ENCODE data around the gene RAP1GDS1.
"Not testable (repeated sequence)": the region's sequence is repeated elsewhere in the genome, so short reads cannot be mapped to it uniquely, and the experiment has no call there.

Gene RAP1GDS1

DNA sequence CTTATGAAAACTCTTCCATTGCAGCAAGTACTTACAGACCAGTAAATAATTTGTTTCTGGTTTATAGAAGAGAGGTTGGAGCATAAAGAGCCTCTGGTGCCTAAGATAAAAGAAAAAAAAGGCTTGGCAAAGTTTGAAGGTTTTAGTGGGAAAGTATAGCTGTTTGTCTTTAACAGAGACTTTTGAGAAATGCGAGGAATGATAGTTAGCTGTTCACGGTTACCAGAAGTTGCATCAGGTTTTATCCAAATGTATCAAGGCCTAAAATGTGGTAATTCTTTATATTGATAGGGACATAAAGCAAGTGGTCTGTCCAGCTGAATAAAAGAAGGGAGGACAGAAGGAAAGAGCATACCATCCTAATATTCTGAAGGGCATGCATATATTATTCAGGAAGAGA lies 29.3 kb downstream of the RAP1GDS1 start:
- DNase-seq = no peak

DNA sequence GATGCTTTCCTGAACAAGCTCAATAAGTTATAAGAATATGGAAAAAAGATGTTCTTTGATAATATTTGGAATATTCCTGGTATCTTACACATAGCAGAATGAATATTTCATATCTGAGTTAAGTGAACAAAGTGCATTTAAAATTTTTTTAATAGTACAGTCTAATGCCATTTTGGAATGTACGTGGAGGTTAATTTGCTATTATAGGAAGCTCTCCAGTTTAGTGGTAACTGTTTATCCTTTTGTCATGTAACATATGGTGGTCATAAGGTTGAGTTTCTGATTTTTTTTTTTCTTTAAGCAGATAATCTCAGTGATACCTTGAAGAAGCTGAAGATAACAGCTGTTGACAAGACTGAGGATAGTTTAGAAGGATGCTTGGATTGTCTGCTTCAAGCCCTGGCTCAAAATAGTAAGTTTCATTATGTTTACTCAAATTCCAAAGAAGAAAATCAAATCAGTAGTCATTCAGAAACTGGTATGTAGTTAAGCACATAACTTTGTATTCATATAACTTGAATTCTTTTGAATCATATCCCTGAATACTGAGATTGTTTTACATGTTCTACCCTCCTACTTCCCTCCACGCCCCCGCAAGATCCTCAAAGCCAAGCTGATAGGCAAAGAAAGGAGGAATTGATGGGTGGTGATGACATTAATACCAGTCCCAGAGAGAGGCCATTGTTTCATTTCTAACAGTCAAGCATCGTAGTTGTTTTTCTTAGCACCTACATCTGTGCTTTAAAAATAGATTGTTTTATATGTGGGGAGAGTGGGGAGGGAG lies 32.1 kb downstream of the RAP1GDS1 start:
- DNase-seq = peak; percentile 41

DNA sequence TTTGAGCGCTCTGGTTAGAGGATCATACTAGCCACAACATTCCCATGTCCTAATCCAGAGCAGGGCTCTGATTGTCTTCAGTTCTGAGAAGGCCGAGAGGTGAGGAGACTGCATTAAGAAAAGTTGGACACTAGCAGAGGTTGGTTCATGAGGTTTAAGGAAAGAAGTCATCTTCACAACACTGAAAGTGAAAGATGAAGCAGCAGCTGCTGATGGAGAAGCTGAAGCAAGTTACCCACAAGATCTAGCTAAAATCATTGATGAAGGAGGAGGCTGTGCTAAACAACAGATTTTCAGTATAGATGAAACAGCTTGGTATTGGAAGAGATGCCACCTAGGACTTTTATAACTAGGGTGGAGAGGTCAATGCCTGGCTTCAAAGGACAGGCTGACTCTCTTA lies 36.8 kb downstream of the RAP1GDS1 start:
- no peak for DNase-seq

DNA sequence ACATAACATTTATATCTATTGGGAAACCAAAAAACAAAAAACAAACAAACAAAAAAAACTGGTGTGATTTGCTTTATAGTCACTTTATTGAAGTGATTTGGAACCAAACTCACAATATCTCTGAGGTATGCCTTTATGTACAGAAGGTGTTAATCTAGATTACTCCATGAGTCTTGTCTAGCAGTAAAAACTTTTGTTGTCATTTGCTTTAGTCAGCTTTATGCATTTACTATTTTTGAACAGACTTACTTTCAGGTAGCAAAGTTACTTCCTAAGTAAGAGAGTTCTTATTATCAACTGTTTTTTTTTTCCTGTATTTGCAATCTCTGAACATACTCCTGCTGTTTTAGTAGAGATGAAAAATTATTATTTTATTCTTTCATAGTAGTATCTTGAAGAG lies 39.5 kb downstream of the RAP1GDS1 start:
- no peak for DNase-seq

DNA sequence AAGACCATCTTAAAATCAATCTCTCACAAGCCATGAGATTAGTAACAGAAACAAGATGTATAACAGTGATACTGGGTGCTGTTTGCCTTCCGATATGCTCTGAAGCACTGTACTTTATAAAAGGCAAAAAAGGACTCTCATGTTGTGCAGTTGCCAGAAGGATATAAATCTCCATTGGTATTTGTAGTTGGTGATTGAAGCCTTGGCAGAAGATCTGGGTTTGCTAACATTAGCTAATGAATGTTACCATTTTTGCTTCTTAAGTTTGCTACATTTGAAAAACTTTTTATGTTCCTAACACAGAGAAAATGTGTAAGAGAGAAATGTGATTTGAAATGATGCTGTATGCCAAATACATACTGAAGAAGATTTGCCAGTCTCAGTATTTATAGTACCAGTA lies 44.4 kb downstream of the RAP1GDS1 start:
- DNase-seq = no peak

- DNase-seq = no peak
Observed at GRCh38 chr4:98310867-98311266, 49.7 kb downstream of the RAP1GDS1 start.

GRCh38 chr4:98311656-98312055 lies 50.5 kb downstream of the RAP1GDS1 start:
- DNase-seq = no peak

GRCh38 chr4:98314791-98315565 lies 53.8 kb downstream of the RAP1GDS1 start:
- no peak for DNase-seq

- no peak for DNase-seq
Observed at GRCh38 chr4:98318521-98318920, 57.3 kb downstream of the RAP1GDS1 start.

DNA sequence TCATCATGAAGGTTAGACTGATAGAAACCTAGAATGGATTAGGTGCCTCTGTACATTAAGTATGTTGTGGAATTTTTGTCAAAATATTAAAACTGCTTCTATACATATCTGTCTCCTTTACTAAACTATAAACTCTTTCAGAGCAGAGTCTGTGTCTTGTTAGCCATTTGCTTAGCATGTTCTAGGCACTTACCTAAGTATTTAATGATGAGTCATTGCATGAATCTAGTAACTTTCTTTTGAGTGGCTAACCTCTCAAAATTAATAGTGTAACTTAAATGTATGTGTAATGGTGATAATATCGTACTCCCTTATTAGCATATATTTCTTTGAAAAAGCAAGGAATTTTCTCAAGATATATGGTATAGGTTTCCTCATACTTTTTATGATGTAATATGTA lies 57.8 kb downstream of the RAP1GDS1 start:
- no peak for DNase-seq

- DNase-seq = no peak
Observed at GRCh38 chr4:98326168-98326567, 65.0 kb downstream of the RAP1GDS1 start.

DNA sequence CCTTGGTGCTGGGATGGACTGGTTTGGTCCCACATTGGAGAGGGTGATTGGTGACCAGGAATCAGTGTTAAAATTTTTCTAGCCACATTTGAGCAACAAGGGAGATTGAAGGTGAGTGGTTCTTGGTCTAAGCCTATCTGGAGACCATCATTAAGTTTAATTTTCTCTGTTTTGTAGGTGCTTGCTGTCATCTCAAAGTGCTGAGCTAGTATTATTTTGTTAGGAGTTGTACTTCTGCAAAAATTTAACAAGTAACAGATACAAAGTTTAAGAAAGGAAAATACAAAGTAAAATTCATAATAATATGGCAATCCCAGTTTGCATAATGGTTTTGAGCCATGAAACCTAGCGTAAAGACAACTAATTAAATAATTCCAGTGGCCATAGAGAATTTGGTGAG lies 66.5 kb downstream of the RAP1GDS1 start:
- DNase-seq = no peak

- DNase-seq = not testable (repeated sequence)
Observed at GRCh38 chr4:98329879-98330640, 68.9 kb downstream of the RAP1GDS1 start.

GRCh38 chr4:98332017-98332416 lies 70.8 kb downstream of the RAP1GDS1 start:
- DNase-seq = no peak

DNA sequence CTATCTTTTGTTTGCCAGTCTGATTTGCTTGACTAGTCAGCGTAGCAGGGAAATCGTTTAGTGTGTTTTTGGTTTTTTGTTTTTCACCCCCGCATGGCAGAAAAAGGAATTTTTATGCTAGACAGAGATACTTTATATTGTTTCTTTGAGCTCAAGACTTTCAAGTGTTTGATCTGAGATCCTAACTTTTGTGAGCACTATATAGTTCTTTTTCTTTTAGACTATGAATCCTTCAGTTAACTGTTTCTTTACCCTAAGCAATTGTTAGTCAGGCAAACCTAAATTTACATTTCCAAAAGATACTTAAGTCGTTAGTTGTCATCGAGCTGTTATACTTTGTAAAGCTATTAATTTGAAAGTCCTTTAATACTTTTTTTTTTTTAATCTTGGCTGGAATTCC lies 73.3 kb downstream of the RAP1GDS1 start:
- no peak for DNase-seq

GRCh38 chr4:98338761-98339438 lies 77.7 kb downstream of the RAP1GDS1 start:
- no peak for DNase-seq

DNA sequence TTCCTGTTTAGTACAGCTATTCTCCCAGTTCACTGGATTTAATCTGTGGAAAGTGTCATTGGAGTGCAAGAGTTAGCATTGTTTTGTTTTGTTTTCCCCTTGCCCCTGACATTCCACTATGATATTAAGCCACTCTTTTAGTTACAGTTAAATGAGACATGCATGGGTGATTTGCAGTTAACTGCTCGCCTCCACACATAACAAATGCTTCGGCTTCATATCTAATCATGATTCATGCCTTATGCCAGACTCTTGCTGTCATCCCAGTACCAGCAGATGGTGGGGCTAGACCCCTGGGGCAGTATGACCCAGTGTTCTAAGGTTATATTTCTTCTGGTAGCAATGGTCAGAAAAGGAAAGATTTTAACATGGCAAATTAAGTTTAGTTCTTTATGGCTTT lies 80.1 kb downstream of the RAP1GDS1 start:
- no peak for DNase-seq

- no peak for DNase-seq
Observed at GRCh38 chr4:98343626-98344025, 82.4 kb downstream of the RAP1GDS1 start.

DNA sequence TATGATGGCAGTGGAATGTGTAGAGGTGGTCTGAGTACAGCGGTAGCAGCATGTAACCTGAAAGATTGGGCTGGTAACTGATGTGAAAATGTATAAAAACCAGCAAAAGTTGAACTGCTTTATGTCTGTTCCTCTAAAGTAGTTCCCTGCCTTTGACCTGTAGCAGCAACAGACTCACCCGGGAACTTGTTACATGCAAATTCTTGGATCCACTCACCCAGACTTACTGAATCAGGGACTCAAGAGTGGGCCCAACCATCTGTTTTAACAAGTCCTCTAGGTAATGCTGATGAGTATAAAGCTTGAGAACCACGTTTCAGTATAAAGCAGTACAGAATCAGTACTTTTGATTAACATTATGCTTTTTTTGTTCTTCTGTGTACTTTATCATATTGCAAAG lies 84.7 kb downstream of the RAP1GDS1 start:
- no peak for DNase-seq

DNA sequence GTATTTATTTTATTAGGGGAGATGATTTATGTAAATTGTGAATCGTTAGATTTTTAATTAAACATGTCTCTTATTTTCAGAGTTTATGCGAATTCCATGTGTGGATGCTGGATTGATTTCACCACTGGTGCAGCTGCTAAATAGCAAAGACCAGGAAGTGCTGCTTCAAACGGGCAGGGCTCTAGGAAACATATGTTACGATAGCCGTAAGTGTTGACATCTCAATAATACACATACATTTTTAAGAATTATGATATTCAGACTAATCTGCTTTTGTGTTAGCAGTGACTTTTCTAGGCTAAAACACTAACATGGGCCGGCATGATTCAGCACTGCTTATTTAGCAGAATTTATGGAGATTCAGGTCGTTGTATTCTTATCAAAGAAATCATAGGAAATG lies 91.2 kb downstream of the RAP1GDS1 start:
- DNase-seq = no peak

DNA sequence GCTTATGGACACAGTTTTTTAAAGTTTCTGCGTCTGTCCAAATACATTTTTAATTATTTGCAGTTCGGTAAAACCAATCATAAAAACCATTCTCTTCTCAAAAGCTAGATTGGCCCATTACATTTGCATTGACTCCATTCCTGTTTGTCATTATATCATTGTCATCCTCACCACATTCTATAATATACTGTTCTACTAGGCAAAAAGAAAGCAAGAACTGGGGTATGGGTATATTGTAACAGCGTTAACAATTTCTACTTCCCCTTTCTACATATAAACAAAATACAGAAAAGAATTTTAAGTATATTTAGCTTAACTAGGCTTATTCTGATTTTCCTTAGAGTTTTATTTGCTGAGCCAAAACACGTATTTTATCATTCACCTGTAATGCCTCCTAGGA lies 91.8 kb downstream of the RAP1GDS1 start:
- DNase-seq = no peak

- no peak for DNase-seq
Observed at GRCh38 chr4:98358630-98359248, 97.6 kb downstream of the RAP1GDS1 start.

DNA sequence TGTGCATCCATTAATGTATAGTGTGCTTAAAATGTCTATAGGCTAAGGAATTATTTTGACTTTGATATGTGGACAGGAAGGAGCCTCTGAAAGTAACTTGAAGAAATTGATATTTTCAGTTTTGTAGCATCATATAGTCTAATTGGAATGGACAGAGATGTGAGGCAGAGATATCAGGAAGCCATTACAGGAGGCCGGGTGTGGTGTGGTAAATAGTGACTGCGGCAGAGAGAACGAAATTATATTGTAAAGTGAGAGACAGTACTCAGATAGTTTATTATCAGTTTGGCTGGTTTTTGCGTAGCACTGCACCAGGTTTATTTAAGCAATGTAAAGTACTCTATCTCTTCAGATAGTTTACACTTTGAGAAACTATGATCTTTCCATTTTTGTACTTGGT lies 98.5 kb downstream of the RAP1GDS1 start:
- no peak for DNase-seq
